HL-60 (cell line): Measurements from ENCODE around the gene HEXIM1.

Experiments used
- DNase-seq, 2 experiments: peaks; one replicate each; pipeline ENCODE4 v3.0.0-alpha.2; 2010 to 2020; ENCODE audit warnings: low read depth in 1 of 2, low spot score in 1 of 2
- H3K27ac ChIP-seq: fragments of 250-450 bp; sonication (Bioruptor Pico); replicated peaks from 2 replicates; pipeline ENCODE4 v1.5.1; 2020; ENCODE audit warnings: mild to moderate bottlenecking, moderate library complexity
- H3K27me3 ChIP-seq: fragments of 250-450 bp; sonication (Bioruptor Pico); 2 replicates; pipeline ENCODE4 v1.5.1; 2021; ENCODE audit warnings: mild to moderate bottlenecking, moderate library complexity; ENCODE audit not compliant: insufficient read depth, poor library complexity, severe bottlenecking
- H3K4me3 ChIP-seq: replicated peaks from 2 replicates; pipeline ENCODE4 v1.5.1; 2011; ENCODE audit warnings: mild to moderate bottlenecking, control low read depth, low read length; ENCODE audit not compliant: insufficient read depth
- CTCF ChIP-seq: IDR thresholded peaks from one replicate; pipeline ENCODE4 v1.5.1; 2011; ENCODE audit warnings: low read length, control low read depth, inconsistent platforms; ENCODE audit not compliant: insufficient read depth
- GABPA ChIP-seq: IDR thresholded peaks from 2 replicates; pipeline ENCODE4 v1.6.1; 2012; ENCODE audit warnings: low read depth
- POLR2AphosphoS5 ChIP-seq: IDR thresholded peaks from 2 replicates; pipeline ENCODE4 v1.6.1; 2012; ENCODE audit warnings: low read depth
- REST ChIP-seq: IDR thresholded peaks from 2 replicates; pipeline ENCODE4 v1.6.1; 2012; ENCODE audit warnings: low read depth; ENCODE audit not compliant: insufficient replicate concordance
- SPI1 ChIP-seq: IDR thresholded peaks from 2 replicates; pipeline ENCODE4 v1.6.1; 2012; ENCODE audit warnings: low read depth, mild to moderate bottlenecking, borderline replicate concordance

Gene HEXIM1

GRCh38 chr17:45172541-45173286, 24.4 kb downstream of the HEXIM1 start:
- Histone ChIP-seq H3K27ac (peak overlapping the region; percentile 69), H3K27me3 (no peaks in the 10 kb centered on the region), H3K4me3 (no peak overlapping the region)
- peak in 1 of 2 experiments; percentile 54 for DNase-seq
- TF ChIP-seq POLR2AphosphoS5 (0 out of 2 replicates have a peak, but pooled peaks have one; percentile 10), SPI1 (0 out of 2 replicates have a peak, but pooled peaks have one; percentile 10), REST (no peak)

DNA sequence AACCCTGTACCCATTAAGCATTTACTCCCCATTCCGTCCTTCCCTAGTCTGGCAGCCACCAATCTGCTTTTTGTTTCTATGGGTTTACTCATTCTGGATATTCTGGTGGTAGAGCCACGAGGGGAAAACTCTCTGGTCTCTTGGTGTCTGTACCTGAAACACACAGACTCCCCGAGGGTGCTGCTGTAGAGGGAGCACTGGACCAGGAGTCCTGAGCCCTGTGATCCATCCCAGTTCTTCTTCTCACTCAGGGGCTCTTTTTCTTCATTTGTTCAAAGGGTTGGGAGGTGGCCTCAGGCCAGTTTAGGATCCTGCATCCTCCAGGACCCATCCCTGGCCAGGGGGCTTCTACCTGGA, 27.5 kb downstream of the HEXIM1 start:
- peak overlapping the region; percentile 50 for H3K27ac ChIP-seq
- no peak for DNase-seq
- no peak for TF ChIP-seq CTCF
- no peak for TF ChIP-seq POLR2AphosphoS5
- no peak for TF ChIP-seq GABPA
- no peak for TF ChIP-seq SPI1
- TF ChIP-seq REST = no peak

DNA sequence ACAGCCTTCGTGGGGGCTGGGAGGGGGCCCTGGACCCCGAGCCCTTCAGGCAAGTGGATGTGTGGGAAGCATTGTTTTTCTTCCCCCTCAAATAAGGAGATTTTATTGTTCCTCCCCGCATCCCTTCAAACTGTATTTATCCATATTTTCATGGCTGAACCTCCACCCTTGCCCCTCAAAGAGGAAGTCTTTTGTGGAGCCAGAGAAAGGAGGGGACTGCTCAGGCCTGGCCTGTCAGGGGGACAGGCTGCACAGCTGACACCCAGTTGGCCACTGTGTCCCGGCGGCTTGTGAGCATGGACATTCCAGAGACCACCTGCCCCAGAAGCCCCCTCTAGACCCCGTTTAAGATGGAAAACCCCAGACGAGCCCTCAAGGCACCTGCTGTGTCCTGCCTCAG, 29.3 kb downstream of the HEXIM1 start:
- Histone ChIP-seq H3K4me3 (no peak overlapping the region), H3K27ac (no peak overlapping the region), H3K27me3 (no peaks in the 10 kb centered on the region)
- TF ChIP-seq SPI1 = peak; percentile 66
- no peak for TF ChIP-seq REST
- no peak for DNase-seq

More for the DNA sequence above, 27.5 kb downstream of the HEXIM1 start:
- Histone ChIP-seq H3K27me3 (no peaks in the 10 kb centered on the region), H3K4me3 (no peak overlapping the region)

DNA sequence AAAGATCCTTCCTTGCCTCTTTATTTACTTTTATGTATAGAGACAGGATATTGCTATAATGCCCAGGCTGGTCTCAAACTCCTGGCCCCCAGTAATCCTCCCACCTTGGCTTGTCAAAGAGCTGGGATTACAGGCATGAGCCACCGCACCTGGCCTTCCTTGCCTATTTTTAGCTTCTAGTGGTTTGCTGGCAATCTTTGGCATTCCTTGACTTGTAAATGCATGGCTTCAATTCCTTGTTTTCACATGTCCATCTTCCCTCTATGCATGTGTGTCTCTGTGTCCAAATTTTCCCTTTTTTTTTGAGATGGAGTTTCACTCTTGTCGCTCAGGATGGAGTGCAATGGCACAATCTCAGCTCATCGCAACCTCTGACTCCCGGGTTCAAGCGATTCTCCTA, 35.9 kb downstream of the HEXIM1 start:
- no peak overlapping the region for H3K27ac ChIP-seq
- H3K27me3 ChIP-seq = no peaks in the 10 kb centered on the region
- DNase-seq = no peak
- H3K4me3 ChIP-seq = no peak overlapping the region
- no peak for TF ChIP-seq GABPA
- TF ChIP-seq REST = no peak
- no peak for TF ChIP-seq POLR2AphosphoS5
- no peak for TF ChIP-seq CTCF
- no peak for TF ChIP-seq SPI1
